ENCODE results near the gene EFNA3. TPM values are rescaled to one million over a fixed set of nuclear protein-coding genes. Genes with fewer than 3 reads are reported as not detected.

EFNA3 gene, protein sequence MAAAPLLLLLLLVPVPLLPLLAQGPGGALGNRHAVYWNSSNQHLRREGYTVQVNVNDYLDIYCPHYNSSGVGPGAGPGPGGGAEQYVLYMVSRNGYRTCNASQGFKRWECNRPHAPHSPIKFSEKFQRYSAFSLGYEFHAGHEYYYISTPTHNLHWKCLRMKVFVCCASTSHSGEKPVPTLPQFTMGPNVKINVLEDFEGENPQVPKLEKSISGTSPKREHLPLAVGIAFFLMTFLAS
- total RNA-seq, result 0.33 and 0.51 TPM in 2 replicates
- polyA plus RNA-seq, result 0.16 and 0.30 TPM in 2 replicates
- 0.22 and 0.76 TPM in 2 replicates for polyA plus RNA-seq (2012)
- polyA minus RNA-seq (ENCODE audit: low replicate concordance), result 2.8 TPM in 1 of 2 replicates, not detected in the other

DNA sequence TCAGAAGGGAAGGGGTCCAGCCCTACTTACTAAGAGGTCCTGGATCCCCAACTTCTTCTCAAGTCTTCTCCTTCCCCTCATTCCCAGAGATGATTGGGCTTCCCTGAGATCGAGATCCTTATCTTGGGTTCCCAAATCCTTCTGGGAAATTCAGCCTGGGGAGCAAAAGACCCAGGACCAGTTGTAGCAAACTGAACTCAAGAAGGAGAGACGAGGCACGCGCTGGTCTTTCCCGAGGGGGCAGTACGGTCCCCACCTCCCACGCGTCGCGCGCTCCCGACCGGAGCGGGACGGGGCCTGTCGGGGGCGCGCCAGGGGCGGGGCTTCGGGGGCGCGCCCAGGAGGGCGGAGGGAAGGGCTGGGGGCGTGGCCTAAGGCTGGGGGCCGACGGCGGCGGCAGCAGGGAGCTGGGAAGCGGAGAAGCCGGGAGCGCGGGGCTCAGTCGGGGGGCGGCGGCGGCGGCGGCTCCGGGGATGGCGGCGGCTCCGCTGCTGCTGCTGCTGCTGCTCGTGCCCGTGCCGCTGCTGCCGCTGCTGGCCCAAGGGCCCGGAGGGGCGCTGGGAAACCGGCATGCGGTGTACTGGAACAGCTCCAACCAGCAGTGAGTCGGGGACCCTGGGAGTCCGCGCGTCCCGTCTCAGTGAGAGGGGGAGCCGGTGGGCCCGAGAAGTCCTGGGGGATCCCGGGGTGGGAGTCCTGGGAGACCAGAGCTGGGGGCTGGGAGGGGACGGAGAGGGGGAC, at the start of gene EFNA3:
Gene EFNA3, plus strand, starts transcription at position 369 of the 741 bp plus-strand sequence. Its CDS starts 105 bp downstream, at position 474.
- Histone ChIP-seq H3K9ac (ENCODE audit: insufficient read depth, low read length) (no peak within 1 kb of the TSS), H3K9me3 (ENCODE audit: control insufficient read depth, insufficient read depth, low read depth, low read length) (no peaks in the 10 kb centered on the region), H3K4me3 (replicated peaks in 1 of 4; ENCODE audit: control extremely low read depth in 1 of 4, insufficient read depth in 1 of 4, low read depth in 3 of 4, low read length in 4 of 4) (peak within 1 kb of the TSS in 2 of 4 experiments; percentile 30 to 37), H3K27ac (ENCODE audit: insufficient read depth, low read length) (no peak within 1 kb of the TSS), H3K36me3 (ENCODE audit: control insufficient read depth, insufficient read depth, low read length) (no peaks in the 10 kb centered on the region), H2AFZ (ENCODE audit: low read length) (no peak within 1 kb of the TSS), H3K4me2 (ENCODE audit: extremely low read depth, insufficient read depth, low read length) (peak within 1 kb of the TSS; percentile 71), H3K79me2 (ENCODE audit: control insufficient read depth, insufficient read depth, low read length) (no peaks in the 10 kb centered on the region), H4K20me1 (ENCODE audit: control insufficient read depth, extremely low read depth, insufficient read depth, low read length) (no peaks in the 10 kb centered on the region), H3K4me1 (ENCODE audit: control insufficient read depth, extremely low read depth, insufficient read depth, low read length) (no peaks in the 10 kb centered on the region), H3K27me3 (ENCODE audit: control insufficient read depth, insufficient read depth, low read length) (peaks cover 70% of the 10 kb centered on the region)
- TF ChIP-seq, protein P1, sequence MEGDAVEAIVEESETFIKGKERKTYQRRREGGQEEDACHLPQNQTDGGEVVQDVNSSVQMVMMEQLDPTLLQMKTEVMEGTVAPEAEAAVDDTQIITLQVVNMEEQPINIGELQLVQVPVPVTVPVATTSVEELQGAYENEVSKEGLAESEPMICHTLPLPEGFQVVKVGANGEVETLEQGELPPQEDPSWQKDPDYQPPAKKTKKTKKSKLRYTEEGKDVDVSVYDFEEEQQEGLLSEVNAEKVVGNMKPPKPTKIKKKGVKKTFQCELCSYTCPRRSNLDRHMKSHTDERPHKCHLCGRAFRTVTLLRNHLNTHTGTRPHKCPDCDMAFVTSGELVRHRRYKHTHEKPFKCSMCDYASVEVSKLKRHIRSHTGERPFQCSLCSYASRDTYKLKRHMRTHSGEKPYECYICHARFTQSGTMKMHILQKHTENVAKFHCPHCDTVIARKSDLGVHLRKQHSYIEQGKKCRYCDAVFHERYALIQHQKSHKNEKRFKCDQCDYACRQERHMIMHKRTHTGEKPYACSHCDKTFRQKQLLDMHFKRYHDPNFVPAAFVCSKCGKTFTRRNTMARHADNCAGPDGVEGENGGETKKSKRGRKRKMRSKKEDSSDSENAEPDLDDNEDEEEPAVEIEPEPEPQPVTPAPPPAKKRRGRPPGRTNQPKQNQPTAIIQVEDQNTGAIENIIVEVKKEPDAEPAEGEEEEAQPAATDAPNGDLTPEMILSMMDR (conservative IDR thresholded peaks at IDR 0.05 in 1 of 2, IDR thresholded peaks at IDR 0.05 in 1 of 2; ENCODE audit: low read depth in 1 of 2, low read length in 2 of 2), result no peak
- TF ChIP-seq EZH2 (IDR thresholded peaks at IDR 0.05; ENCODE audit: low read length, missing control alignments), result no peak
- peak in 1 of 2 donors; percentile 50 for DNase-seq (ENCODE audit: low read depth in 2 of 2)

GRCh38 chr1:155029513-155030242, 49.0 kb upstream of the EFNA3 start:
- Histone ChIP-seq H4K20me1 (ENCODE audit: control insufficient read depth, extremely low read depth, insufficient read depth, low read length) (no peaks in the 10 kb centered on the region), H3K79me2 (ENCODE audit: control insufficient read depth, insufficient read depth, low read length) (no peaks in the 10 kb centered on the region), H3K4me1 (ENCODE audit: control insufficient read depth, extremely low read depth, insufficient read depth, low read length) (no peaks in the 10 kb centered on the region), H3K4me3 (replicated peaks in 1 of 4; ENCODE audit: control extremely low read depth in 1 of 4, insufficient read depth in 1 of 4, low read depth in 3 of 4, low read length in 4 of 4) (no peak overlapping the region), H3K36me3 (ENCODE audit: control insufficient read depth, insufficient read depth, low read length) (no peaks in the 10 kb centered on the region), H3K9ac (ENCODE audit: insufficient read depth, low read length) (no peak overlapping the region), H2AFZ (ENCODE audit: low read length) (no peak overlapping the region), H3K27me3 (ENCODE audit: control insufficient read depth, insufficient read depth, low read length) (peaks cover 2% of the 10 kb centered on the region), H3K4me2 (ENCODE audit: extremely low read depth, insufficient read depth, low read length) (no peak overlapping the region), H3K27ac (ENCODE audit: insufficient read depth, low read length) (no peak overlapping the region), H3K9me3 (ENCODE audit: control insufficient read depth, insufficient read depth, low read depth, low read length) (no peaks in the 10 kb centered on the region)
- DNase-seq (ENCODE audit: low read depth in 2 of 2), result no peak
- TF ChIP-seq EZH2 (IDR thresholded peaks at IDR 0.05; ENCODE audit: low read length, missing control alignments), result no peak
- TF ChIP-seq, protein P1 (conservative IDR thresholded peaks at IDR 0.05 in 1 of 2, IDR thresholded peaks at IDR 0.05 in 1 of 2; ENCODE audit: low read depth in 1 of 2, low read length in 2 of 2), result no peak
